Measurements from ENCODE around the gene ELN.

Gene ELN

DNA sequence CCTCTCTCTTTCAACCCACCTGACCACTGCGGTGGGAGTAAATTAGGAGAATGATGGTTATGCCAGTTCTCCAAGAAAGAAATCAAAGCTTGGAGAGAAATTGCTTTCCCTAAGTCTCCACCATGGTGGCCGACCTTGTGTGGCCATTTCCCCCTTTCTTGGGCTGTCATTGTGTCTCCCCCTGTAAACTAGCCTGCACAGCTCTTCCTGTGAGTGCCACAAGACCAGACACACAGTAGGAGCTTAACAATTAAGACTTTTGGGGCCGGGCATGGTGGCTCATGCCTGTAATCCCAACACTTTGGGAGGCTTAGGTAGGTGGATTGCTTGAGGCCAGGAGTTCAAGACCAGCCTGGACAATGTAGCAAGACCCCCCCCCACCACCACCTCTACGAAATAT is 36.7 kb downstream of the ELN start:
- no peak for DNase-seq

DNA sequence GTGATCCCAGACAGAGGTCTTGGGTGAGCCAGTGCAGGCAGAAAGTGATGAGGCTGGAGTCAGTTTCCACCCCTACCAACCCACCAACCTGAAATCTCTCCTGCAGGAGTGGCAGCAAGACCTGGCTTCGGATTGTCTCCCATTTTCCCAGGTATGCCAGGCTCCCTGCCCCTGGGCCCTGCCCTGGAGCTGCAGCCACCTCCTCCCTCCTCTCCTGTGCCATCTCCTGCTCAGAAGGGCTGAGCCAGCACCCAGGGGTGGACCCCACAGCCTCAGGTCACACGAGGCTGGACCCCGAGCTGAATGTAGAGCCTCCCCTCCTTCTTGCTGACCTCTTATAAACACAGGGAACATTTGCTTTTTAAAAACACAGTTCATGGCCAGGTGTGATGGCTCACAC is 38.7 kb downstream of the ELN start:
- no peak for DNase-seq

- no peak for DNase-seq
Measured at GRCh38 chr7:74068378-74069085, 40.6 kb downstream of the ELN start.

DNA sequence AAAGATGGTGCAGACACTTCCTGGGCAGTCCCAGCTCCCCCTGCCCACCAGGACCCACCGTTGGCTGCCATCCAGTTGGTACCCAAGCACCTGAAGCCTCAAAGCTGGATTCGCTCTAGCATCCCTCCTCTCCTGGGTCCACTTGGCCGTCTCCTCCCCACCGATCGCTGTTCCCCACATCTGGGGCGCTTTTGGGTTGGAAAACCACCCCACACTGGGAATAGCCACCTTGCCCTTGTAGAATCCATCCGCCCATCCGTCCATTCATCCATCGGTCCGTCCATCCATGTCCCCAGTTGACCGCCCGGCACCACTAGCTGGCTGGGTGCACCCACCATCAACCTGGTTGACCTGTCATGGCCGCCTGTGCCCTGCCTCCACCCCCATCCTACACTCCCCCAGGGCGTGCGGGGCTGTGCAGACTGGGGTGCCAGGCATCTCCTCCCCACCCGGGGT is 41.1 kb downstream of the ELN start:
- DNase-seq = no peak

DNA sequence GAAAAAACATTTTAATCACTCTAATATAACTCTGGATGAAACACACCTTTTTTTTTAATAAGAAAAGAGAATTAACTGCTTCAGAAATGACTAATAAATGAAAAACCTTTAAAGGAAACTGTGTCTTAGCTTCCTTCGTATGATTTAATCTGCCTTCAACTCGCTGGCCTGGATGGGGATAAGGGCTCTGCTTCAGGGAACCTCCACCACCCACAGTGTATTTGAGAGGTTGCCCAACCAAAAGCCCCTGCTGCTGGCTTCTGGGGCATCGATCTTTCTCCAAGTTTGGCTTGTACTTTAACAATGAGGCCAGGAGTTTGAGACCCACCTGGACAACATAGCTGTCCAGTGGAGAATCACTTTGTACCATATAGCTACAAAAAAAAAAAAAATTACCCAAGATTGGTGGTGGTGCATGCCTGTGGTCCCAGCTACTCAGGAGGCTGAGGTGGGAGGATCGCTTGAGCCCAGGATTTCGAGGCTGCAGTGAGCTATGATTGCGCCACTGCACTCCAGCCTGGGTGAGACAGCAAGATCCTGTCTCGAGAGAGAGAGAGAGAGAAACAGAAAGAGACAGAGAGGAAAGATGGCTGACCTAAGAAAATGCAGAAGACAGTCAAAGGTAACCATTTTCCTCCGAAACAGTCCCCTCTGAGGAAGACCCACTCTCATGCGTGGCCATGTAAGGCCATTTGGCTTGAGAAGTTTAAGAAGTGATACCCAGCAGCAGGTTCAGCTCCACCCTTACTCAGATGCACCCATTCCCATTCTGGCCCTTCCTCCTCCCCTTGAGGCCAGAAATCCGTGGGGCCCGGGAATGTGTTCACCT is 42.0 kb downstream of the ELN start:
- DNase-seq = no peak

DNA sequence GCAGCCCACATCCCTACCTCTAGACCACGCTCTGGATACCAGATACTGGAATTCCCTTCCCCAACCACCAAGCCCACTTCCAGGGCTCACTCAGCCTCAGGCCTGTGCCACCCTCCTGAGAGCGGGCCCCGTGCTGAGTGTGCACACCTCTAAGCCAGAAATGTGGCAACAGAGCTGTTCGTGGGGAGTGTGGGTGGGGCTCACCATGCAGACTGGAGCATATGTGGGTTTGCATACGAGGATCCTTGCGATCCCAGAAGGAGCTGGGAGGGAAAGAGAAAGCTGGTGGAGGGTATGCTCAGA is 42.6 kb downstream of the ELN start:
- DNase-seq = no peak

GRCh38 chr7:74071121-74071520 is 43.1 kb downstream of the ELN start:
- DNase-seq = no peak

DNA sequence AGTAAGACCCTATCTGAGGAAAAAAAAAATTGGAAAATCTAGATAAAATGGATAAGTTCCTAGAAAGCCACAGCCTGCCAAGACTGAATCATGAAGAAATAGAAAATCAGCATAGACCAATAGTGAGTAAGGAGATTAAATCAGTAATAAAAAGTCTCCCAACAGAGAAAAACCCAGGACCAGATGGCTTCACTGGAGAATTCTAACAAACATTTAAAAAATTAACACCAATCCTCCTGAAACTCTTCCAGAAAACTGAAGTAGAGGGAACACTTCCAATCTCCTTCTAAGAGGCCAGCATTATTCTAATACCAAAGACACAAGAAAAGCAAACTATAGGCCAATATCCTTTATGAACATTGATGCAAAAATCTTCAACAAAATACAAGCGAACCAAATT is 46.8 kb downstream of the ELN start:
- DNase-seq = no peak

DNA sequence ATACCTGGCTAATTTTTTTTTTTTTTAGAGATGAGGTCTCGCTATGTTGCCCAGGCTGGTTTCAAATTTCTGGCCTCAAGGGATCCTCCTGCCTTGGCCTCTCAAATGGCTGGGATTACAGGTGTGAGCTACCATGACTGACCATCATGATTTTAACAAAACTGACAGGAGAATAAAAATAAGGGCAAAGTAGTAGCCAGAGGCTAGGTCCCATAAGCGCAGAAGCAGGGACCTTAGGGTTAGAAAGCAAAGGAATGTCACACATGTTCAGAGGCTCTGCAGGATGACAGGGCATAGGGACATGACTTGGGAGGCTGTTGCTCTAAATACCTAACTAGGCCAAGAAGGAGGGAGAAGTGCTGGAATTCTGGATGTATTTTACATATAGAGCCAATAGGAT is 50.5 kb downstream of the ELN start:
- DNase-seq = no peak

DNA sequence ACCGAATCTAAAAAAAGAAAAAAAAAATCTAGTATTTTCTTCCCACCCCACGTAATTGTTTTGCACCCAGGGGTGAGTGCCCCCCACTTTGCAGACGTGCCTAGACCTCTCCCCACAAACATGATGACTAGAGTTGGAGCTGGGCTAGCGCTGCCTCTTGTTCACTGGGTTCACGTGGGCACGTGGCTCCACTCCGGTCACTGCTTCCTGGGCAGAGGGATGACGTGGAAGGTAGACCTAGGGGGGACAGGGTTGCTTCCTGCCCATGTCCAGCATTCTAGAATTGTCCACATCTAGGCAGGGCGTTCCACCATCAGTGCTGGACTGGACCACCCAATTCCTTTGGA is 54.8 kb downstream of the ELN start:
- no peak for DNase-seq

DNA sequence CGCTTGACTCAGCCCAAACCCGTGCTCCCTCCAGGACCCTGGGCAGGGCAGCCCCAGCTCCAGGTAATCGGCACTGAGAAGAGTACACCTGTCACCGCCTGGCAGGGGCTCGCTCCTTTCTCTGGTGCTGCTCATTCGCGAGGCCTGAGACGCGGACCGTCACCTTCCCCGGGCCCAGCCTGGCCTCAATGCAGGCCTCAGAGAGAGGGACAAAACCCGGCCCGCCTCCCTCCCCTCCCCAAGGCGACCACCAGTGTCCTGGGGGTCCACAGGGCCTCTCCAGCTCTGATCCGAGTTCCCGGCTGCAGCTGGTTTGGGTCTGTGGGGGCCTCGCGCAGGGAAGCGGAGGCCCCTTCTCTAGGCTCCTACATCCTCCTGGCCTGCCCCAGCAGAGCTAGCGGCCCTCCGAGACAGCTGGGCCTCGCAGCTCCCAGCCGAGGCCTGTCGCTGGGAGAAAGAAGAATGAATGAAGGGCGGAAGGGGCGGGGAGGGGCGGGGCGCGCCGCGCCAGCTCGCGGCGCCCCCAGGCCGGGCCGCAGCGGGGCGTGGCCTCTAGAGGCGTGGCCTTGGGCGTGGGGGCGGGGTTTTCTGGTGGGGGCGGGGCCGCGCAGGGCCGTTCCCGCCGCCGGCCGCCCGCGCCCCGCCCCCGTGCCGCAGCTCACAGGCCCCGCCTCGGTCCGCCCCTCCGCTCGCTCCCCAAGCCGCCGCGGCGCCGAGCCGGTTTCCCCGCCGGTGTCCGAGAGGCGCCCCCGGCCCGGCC is 55.3 kb downstream of the ELN start, which contains the start of gene LIMK1:
TSS of gene LIMK1 (plus strand) at position 688 of the 760 bp plus-strand sequence. CDS start 187 bp downstream, outside the sequence.
- peak; percentile 80 for DNase-seq

DNA sequence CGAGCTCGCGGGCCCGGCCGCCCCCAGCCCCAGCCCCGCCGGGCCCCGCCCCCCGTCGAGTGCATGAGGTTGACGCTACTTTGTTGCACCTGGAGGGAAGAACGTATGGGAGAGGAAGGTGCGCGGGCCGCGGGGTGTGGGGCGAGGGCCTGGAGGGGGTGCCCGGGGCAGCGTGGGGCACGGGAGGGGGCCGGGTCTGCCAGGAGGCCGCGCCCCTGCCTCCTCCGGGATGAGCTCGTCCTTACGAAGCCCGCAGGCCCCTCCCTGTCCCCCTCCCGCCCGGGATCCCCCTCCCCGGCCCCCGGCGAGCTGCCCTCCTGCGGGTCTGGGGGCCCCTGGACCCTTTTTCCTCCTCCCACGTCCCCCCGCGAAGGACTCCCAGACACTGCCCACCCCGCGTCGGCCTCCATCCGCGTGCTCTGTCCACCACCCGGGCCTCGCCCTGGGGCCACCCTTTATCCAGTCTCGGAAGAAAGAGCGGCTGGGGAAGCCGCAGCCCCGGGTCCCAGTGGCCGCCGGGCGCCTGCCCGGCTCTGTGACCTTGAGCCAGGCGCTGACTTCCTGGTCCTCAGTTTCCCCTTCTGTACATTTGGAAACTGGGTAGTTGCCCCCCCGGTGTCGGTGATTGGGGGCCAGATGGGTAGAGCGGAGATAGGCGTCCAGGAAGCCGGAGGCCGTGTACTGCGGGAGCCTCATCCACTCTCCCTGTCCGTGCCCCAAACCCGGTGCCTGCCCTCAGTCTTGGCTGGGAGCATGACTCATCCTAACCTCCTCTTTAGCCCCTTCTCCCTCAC is 56.2 kb downstream of the ELN start:
- no peak for DNase-seq

- no peak for DNase-seq
Measured at GRCh38 chr7:74084722-74085578, 57.0 kb downstream of the ELN start.

DNA sequence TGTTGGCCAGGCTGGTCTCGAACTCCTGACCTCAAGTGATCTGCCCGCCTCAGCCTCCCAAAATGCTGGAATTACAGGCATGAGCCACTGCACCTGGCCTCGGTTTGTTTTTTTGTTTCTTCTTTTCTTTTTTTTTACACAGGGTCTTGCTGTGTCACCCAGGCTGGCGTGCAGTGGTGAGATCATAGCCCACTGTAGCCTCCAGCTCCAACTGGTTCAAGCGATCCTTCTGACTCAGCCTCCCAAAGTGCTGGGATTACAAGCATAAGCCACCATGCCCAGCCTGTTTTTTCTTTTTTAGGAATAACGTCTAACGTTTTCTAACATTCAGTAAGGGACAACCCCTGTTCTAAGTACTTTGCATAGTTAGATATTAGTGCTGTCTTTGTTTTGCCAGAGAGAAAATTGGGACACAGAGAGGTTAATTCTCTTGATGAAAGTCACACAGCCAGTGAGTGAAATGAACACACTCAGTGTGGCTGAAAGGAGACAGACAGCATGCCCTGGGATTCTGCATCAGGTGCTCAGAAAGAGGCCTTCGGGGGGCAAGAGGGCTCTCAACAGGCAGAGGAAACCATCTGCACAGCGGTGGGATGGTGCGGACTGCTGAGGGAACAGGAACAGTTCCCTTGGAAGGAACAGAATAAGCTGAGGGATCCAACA is 59.9 kb downstream of the ELN start:
- DNase-seq = no peak

DNA sequence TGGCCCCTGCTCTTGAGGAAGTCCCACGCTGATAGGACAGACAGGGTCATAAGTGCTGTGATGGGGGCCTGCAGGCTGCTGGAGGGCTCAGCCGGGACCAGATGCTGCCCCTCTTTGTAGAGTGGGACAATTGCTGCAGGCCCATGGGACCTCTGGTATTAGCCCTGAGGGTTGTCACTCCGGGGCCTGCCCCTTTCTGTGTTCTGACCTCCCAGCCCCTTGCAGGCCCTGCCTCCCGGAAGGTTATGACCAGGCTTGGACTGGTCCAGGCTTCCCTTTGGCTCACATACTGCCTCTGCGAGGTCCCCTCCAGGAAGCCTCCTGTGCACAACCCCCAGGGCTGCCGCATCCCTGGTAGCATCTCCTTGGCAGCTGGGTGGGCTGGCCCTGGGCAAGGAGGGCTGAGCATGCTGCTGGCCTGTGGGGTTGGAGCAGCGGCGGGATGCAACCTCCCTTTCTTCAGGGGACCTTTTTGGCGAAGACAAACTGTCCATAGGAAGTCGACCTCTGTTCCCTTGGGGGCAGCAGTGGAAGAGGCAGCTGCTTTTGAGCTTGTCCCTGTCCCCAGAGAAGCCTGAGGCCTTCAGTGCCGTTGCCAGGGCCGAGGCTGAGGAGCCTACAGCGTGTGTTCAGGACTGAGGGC is 64.5 kb downstream of the ELN start:
- DNase-seq = no peak

- DNase-seq = no peak
Measured at GRCh38 chr7:74092964-74093471, 65.0 kb downstream of the ELN start.

DNA sequence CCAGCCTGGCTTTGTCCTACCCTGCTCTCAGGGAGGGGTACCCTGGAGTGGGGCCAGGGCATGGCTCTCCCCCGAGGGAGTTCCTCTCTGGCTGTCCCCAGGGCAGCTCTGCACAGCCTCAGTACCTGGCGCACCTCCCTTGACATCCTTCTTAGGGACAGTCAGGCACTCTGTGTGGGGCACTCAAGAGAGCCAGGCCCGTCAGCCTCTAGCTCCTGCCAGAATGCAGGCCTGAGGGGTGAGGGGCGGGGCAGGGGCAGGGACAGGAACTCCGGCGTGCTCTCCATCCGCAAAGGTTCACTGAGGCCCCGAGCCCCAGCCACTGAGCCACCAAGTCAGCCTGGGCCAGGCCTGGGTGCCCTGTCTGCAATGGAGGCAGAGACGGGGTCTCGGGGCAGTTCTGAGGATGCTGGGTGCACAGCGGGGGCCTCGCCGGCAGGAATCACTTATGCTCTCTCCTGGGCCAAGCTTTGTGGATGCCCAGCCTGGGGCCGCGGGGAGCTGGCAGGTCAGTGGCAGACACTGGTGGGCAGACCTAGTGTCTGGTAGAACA is 65.8 kb downstream of the ELN start:
- DNase-seq = no peak

- DNase-seq = peak; percentile 76
Measured at GRCh38 chr7:74094224-74095101, 66.5 kb downstream of the ELN start.

GRCh38 chr7:74095135-74095534 is 67.2 kb downstream of the ELN start:
- DNase-seq = no peak
